HepG2 (cell line): Measurements from ENCODE around the gene LSM2. TPM values are rescaled to one million over a fixed set of nuclear protein-coding genes. Genes with fewer than 3 reads are reported as not detected.

Experiments
- CBFB ChIP-seq: sonication (generic); formaldehyde crosslinking; IDR thresholded peaks from 2 replicates; pipeline ENCODE4 v1.4.0; 2020; ENCODE audit warnings: missing genetic modification reagents
- NFE2 ChIP-seq: sonication (generic); formaldehyde crosslinking; IDR thresholded peaks from 2 replicates; pipeline ENCODE4 v1.4.0; 2020; ENCODE audit warnings: missing genetic modification reagents
- NRL ChIP-seq: sonication (generic); formaldehyde crosslinking; IDR thresholded peaks from 2 replicates; pipeline ENCODE4 v1.5.0; 2020; ENCODE audit warnings: missing genetic modification reagents, mild to moderate bottlenecking, moderate library complexity, borderline replicate concordance
- ONECUT2 ChIP-seq: sonication (generic); formaldehyde crosslinking; IDR thresholded peaks from 2 replicates; pipeline ENCODE4 v1.4.0; 2020; ENCODE audit warnings: missing genetic modification reagents
- PRMT3 ChIP-seq: sonication (generic); formaldehyde crosslinking; IDR thresholded peaks from 2 replicates; pipeline ENCODE4 v1.8.1; 2022; ENCODE audit warnings: low read depth, mild to moderate bottlenecking, moderate library complexity, missing genetic modification reagents, borderline replicate concordance
- RFX5 ChIP-seq: IDR thresholded peaks from 2 replicates; pipeline ENCODE4 v1.6.1; 2011; ENCODE audit warnings: low read depth, low read length, improper control_type of control experiment
- ZMYM3 ChIP-seq: sonication (generic); formaldehyde crosslinking; IDR thresholded peaks from 2 replicates; pipeline ENCODE4 v1.5.1; 2020; ENCODE audit warnings: mild to moderate bottlenecking, missing genetic modification reagents
- ZNF281 ChIP-seq: sonication (generic); formaldehyde crosslinking; IDR thresholded peaks from 2 replicates; pipeline ENCODE4 v1.4.0; 2020; ENCODE audit warnings: missing genetic modification reagents, borderline replicate concordance
- ZNF382 ChIP-seq: sonication (generic); formaldehyde crosslinking; IDR thresholded peaks from 2 replicates; pipeline ENCODE4 v1.5.0; 2020; ENCODE audit warnings: missing genetic modification reagents, mild to moderate bottlenecking, borderline replicate concordance
- ZNF782 ChIP-seq: sonication (generic); formaldehyde crosslinking; IDR thresholded peaks from 2 replicates; pipeline ENCODE4 v1.4.0; 2020; ENCODE audit warnings: missing genetic modification reagents, mild to moderate bottlenecking, borderline replicate concordance
- polyA plus RNA-seq, 8 experiments: library from polyadenylated mRNA; depleted of rRNA in 3 of 8; stranded (reverse) in 7 of 8; unstranded in 1 of 8; fragments of >200 nt; fragmentation: Illumina TruSeq in 4 of 8; extraction: Trizol in 4 of 8; gene quantifications; 2 replicates each; pipeline versions ENCODE4 v1.2.1 to v1.2.3, GENCODE V29; 2011 to 2016; ENCODE audit warnings: low read depth in 4 of 8, missing spikeins in 1 of 8, mixed read lengths in 1 of 8; ENCODE audit not compliant: insufficient read depth in 1 of 8
- total RNA-seq, 5 experiments: library from RNA; depleted of rRNA; stranded (reverse); fragments of >200 nt; fragmentation: Illumina TruSeq; extraction: Trizol; gene quantifications; 2 replicates each; pipeline ENCODE4 v1.2.3, GENCODE V29; 2016; ENCODE audit warnings: low read depth in 1 of 5
- TF ChIP-seq, protein P1 (sequence below): sonication (generic); formaldehyde crosslinking; conservative IDR thresholded peaks from 2 replicates; pipeline ENCODE4 v1.4.0; 2020; ENCODE audit warnings: missing genetic modification reagents
- TF ChIP-seq, protein P2 (sequence below): sonication (generic); formaldehyde crosslinking; IDR thresholded peaks from 2 replicates; pipeline ENCODE4 v1.5.1; 2020; ENCODE audit warnings: mild to moderate bottlenecking, missing genetic modification reagents, borderline replicate concordance
- TF ChIP-seq, protein P3 (sequence below): IDR thresholded peaks from 2 replicates; pipeline ENCODE4 v1.6.1; 2016

Gene LSM2
- total and polyA plus RNA-seq, 2 of the 13 experiments (the other 11 are each of a cell fraction or from before 2014, with no cell fraction given): 69.4 to 90.5 TPM

DNA sequence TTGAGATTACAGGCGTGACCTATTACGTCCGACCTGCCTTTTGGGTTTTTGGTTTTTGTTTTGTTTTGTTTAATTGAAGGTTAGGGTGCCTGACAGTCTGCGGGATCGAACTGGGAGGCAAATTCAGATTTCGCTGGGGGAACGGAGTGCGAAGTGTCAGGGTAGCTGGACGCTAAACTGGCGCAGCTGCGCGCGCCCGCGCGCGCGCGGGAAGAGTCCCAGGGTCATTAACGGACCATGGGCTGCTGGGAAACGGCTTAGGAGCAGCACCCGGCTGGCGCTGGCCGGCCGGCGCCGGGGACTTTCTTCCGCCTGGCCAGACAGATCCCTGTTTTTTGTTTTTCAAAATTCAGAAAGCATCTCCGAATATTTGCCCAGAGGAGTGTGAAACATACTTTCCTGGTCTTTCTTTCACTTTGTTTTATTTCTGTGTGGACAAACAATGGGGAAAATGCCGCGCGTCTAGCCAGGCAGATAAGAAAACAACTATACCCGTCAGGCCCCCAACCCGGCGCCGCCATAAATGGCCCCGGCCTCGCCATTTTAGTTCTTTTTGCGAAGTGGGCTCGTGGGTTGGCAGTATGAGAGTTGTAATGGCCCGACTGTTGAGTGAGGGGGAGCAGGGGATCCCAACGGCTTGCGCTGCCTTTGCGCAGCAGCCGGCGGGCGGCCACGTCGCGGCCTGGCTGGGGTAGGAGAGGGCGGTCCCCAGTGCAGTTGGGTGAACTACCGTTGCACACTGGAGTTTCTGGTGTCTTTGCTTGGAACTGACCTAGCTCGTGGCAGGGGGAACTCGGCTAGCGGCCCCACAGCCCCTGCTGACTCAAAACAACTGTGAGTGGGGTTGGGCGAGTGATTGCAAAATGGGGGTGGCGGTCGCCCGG lies 27.8 kb upstream of the LSM2 start (continued):
- TF ChIP-seq, protein P1, sequence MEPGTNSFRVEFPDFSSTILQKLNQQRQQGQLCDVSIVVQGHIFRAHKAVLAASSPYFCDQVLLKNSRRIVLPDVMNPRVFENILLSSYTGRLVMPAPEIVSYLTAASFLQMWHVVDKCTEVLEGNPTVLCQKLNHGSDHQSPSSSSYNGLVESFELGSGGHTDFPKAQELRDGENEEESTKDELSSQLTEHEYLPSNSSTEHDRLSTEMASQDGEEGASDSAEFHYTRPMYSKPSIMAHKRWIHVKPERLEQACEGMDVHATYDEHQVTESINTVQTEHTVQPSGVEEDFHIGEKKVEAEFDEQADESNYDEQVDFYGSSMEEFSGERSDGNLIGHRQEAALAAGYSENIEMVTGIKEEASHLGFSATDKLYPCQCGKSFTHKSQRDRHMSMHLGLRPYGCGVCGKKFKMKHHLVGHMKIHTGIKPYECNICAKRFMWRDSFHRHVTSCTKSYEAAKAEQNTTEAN (CRISPR knock-in tag): peak; percentile 78
- TF ChIP-seq RFX5 (no peak), NFE2 (CRISPR knock-in tag) (no peak), CBFB (CRISPR knock-in tag) (peak; percentile 70; the same call in 1 of the 2 replicates), ZNF281 (CRISPR knock-in tag) (peak; percentile 61; the same call in 1 of the 2 replicates), NRL (CRISPR knock-in tag) (peak; percentile 76; the same call in 1 of the 2 replicates), ZNF782 (peak; percentile 71; the same call in 1 of the 2 replicates), PRMT3 (CRISPR knock-in tag) (no peak), ONECUT2 (CRISPR knock-in tag) (peak; percentile 36; the same call in 1 of the 2 replicates), ZMYM3 (CRISPR knock-in tag) (peak; percentile 57; the same call in 1 of the 2 replicates), ZNF382 (CRISPR knock-in tag) (no peak)
- TF ChIP-seq, protein P2, sequence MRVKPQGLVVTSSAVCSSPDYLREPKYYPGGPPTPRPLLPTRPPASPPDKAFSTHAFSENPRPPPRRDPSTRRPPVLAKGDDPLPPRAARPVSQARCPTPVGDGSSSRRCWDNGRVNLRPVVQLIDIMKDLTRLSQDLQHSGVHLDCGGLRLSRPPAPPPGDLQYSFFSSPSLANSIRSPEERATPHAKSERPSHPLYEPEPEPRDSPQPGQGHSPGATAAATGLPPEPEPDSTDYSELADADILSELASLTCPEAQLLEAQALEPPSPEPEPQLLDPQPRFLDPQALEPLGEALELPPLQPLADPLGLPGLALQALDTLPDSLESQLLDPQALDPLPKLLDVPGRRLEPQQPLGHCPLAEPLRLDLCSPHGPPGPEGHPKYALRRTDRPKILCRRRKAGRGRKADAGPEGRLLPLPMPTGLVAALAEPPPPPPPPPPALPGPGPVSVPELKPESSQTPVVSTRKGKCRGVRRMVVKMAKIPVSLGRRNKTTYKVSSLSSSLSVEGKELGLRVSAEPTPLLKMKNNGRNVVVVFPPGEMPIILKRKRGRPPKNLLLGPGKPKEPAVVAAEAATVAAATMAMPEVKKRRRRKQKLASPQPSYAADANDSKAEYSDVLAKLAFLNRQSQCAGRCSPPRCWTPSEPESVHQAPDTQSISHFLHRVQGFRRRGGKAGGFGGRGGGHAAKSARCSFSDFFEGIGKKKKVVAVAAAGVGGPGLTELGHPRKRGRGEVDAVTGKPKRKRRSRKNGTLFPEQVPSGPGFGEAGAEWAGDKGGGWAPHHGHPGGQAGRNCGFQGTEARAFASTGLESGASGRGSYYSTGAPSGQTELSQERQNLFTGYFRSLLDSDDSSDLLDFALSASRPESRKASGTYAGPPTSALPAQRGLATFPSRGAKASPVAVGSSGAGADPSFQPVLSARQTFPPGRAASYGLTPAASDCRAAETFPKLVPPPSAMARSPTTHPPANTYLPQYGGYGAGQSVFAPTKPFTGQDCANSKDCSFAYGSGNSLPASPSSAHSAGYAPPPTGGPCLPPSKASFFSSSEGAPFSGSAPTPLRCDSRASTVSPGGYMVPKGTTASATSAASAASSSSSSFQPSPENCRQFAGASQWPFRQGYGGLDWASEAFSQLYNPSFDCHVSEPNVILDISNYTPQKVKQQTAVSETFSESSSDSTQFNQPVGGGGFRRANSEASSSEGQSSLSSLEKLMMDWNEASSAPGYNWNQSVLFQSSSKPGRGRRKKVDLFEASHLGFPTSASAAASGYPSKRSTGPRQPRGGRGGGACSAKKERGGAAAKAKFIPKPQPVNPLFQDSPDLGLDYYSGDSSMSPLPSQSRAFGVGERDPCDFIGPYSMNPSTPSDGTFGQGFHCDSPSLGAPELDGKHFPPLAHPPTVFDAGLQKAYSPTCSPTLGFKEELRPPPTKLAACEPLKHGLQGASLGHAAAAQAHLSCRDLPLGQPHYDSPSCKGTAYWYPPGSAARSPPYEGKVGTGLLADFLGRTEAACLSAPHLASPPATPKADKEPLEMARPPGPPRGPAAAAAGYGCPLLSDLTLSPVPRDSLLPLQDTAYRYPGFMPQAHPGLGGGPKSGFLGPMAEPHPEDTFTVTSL (CRISPR knock-in tag): peak; percentile 27; the same call in 1 of the 2 replicates
- TF ChIP-seq, protein P3, sequence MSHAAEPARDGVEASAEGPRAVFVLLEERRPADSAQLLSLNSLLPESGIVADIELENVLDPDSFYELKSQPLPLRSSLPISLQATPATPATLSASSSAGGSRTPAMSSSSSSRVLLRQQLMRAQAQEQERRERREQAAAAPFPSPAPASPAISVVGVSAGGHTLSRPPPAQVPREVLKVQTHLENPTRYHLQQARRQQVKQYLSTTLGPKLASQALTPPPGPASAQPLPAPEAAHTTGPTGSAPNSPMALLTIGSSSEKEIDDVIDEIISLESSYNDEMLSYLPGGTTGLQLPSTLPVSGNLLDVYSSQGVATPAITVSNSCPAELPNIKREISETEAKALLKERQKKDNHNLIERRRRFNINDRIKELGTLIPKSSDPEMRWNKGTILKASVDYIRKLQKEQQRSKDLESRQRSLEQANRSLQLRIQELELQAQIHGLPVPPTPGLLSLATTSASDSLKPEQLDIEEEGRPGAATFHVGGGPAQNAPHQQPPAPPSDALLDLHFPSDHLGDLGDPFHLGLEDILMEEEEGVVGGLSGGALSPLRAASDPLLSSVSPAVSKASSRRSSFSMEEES (CRISPR knock-in tag): peak; percentile 47; the same call in 1 of the 2 replicates
